Upper lobe of right lung (tissue), 1 donor: ENCODE measurements around the gene ABCG1. TPM values are rescaled to one million over a fixed set of nuclear protein-coding genes. Genes with fewer than 3 reads are reported as not detected.

ENCODE experiments used
- ATAC-seq: fragments of 200-7000 bp; cut with Tn5 transposase; one replicate; pipeline ENCODE4 v1.9.1; 2020; ENCODE audit warnings: mild to moderate bottlenecking, moderate library complexity
- DNase-seq: peaks from one replicate; pipeline ENCODE4 v3.0.0-alpha.2; 2020
- H3K27ac ChIP-seq: fragments of 200-600 bp; one replicate; pipeline ENCODE4 v1.8.0; 2022
- H3K27me3 ChIP-seq: fragments of 200-600 bp; one replicate; pipeline ENCODE4 v1.8.0; 2022; ENCODE audit warnings: mild to moderate bottlenecking
- H3K36me3 ChIP-seq: fragments of 200-600 bp; one replicate; pipeline ENCODE4 v1.8.0; 2022
- H3K4me1 ChIP-seq: fragments of 200-600 bp; one replicate; pipeline ENCODE4 v1.8.0; 2022
- H3K4me3 ChIP-seq: fragments of 200-600 bp; one replicate; pipeline ENCODE4 v1.8.0; 2022; ENCODE audit warnings: mild to moderate bottlenecking
- H3K9me3 ChIP-seq: fragments of 200-600 bp; one replicate; pipeline ENCODE4 v1.8.0; 2022
- intact Hi-C: fragments of 100-400 bp; cut with DNase I; formaldehyde crosslinking; loops from one replicate; pipeline ENCODE4 v1.11.0; 2022
- long read RNA-seq: library from polyadenylated mRNA; unstranded; transcript quantifications from one replicate; pipeline ENCODE4 v2.0.0, GENCODE V29; 2021
- total RNA-seq: library from RNA; stranded (reverse); fragmentation: NEBNext Ultra II Directional; extraction: Animal tissue kit (Norgen Biotek cat#: 25700); gene quantifications from one replicate; pipeline ENCODE4 v1.2.1, GENCODE V29; 2021
- TF ChIP-seq, protein P1 (sequence below): fragments of 200-600 bp; IDR thresholded peaks from one replicate; pipeline ENCODE4 v1.8.0; 2022; ENCODE audit warnings: antibody characterized with exemption
- donor health status: DM: no; HTN: yes; CAD: no; lungs with severe emphysema.

The ABCG1 gene
- total RNA-seq, result 62.6 TPM
- long read RNA-seq, transcript ABCG1-203 (15 exons, 3,034 nt), result minor isoform, 38 of 184 reads
- long read RNA-seq, transcript ABCG1-205 (15 exons, 2,998 nt), result major isoform, 106 of 184 reads
- long read RNA-seq, partial matches to known transcripts, result 14 of 184 reads
- long read RNA-seq, other reads (novel, unspliced or antisense), result 25 of 184 reads

DNA sequence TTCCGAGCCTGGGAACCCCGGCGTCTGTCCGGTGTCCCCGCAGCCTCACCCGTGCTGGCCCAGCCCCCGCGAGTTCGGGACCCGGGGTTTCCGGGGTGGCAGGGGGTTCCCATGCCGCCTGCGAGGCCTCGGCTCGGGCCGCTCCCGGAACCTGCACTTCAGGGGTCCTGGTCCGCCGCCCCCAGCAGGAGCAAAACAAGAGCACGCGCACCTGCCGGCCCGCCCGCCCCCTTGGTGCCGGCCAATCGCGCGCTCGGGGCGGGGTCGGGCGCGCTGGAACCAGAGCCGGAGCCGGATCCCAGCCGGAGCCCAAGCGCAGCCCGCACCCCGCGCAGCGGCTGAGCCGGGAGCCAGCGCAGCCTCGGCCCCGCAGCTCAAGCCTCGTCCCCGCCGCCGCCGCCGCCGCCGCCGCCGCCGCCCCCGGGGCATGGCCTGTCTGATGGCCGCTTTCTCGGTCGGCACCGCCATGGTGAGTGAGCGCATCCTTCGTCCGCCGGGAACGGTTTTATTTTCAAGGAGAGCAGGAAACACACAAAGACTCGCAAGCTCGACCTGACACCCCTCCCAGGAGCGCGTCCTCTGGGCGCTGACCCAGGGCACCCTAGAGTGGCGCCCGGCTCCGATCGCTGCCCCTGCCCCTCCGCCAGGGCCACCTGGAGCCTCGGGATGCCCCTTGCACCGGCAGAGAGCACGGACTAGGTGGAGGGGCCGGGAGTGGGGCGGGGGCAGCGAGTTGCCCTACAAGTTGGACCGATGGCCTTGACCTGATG lies at the start of gene ABCG1:
Gene ABCG1, plus strand, starts transcription at position 305 of the 770 bp plus-strand sequence. Its CDS starts 123 bp downstream, at position 428.
- peak within 1 kb of the TSS; percentile 82 for H3K27ac ChIP-seq
- H3K27me3 ChIP-seq, result no peaks in the 10 kb centered on the region
- peak; percentile 81 for ATAC-seq
- H3K9me3 ChIP-seq, result no peaks in the 10 kb centered on the region
- peak within 1 kb of the TSS; percentile 71 for H3K4me3 ChIP-seq
- intact Hi-C loops, result no loop called here
- peak; percentile 82 for DNase-seq
- no peaks in the 10 kb centered on the region for H3K36me3 ChIP-seq
- H3K4me1 ChIP-seq, result peaks cover 28% of the 10 kb centered on the region
- TF ChIP-seq, protein P1, sequence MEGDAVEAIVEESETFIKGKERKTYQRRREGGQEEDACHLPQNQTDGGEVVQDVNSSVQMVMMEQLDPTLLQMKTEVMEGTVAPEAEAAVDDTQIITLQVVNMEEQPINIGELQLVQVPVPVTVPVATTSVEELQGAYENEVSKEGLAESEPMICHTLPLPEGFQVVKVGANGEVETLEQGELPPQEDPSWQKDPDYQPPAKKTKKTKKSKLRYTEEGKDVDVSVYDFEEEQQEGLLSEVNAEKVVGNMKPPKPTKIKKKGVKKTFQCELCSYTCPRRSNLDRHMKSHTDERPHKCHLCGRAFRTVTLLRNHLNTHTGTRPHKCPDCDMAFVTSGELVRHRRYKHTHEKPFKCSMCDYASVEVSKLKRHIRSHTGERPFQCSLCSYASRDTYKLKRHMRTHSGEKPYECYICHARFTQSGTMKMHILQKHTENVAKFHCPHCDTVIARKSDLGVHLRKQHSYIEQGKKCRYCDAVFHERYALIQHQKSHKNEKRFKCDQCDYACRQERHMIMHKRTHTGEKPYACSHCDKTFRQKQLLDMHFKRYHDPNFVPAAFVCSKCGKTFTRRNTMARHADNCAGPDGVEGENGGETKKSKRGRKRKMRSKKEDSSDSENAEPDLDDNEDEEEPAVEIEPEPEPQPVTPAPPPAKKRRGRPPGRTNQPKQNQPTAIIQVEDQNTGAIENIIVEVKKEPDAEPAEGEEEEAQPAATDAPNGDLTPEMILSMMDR, result no peak

- DNase-seq (no peak), ATAC-seq (no peak)
- Histone ChIP-seq H3K36me3 (no peaks in the 10 kb centered on the region), H3K4me3 (no peak overlapping the region), H3K27ac (no peak overlapping the region), H3K4me1 (no peaks in the 10 kb centered on the region), H3K9me3 (no peaks in the 10 kb centered on the region), H3K27me3 (no peaks in the 10 kb centered on the region)
- TF ChIP-seq, protein P1, result no peak
- intact Hi-C loops, result loop anchor here (10.0 kb wide), 1 partner anchor 95 kb away; no protein-coding TSS in a partner anchor
Observed at GRCh38 chr21:42169758-42170157, 49.2 kb upstream of the ABCG1 start.

GRCh38 chr21:42171091-42172053 lies 47.6 kb upstream of the ABCG1 start:
- no peak overlapping the region for H3K4me3 ChIP-seq
- H3K27me3 ChIP-seq, result no peaks in the 10 kb centered on the region
- H3K4me1 ChIP-seq, result no peaks in the 10 kb centered on the region
- intact Hi-C loops, result no loop called here
- TF ChIP-seq, protein P1, result no peak
- no peak overlapping the region for H3K27ac ChIP-seq
- no peaks in the 10 kb centered on the region for H3K36me3 ChIP-seq
- peak; percentile 59 for DNase-seq
- peak; percentile 51 for ATAC-seq
- H3K9me3 ChIP-seq, result no peaks in the 10 kb centered on the region

- intact Hi-C loops, result no loop called here
- Histone ChIP-seq H3K4me3 (no peak overlapping the region), H3K36me3 (no peaks in the 10 kb centered on the region), H3K4me1 (no peaks in the 10 kb centered on the region), H3K27me3 (no peaks in the 10 kb centered on the region), H3K9me3 (no peaks in the 10 kb centered on the region), H3K27ac (no peak overlapping the region)
- DNase-seq (peak; percentile 58), ATAC-seq (peak; percentile 27)
- TF ChIP-seq, protein P1, result no peak
Observed at GRCh38 chr21:42172596-42173483, 46.1 kb upstream of the ABCG1 start.

DNA sequence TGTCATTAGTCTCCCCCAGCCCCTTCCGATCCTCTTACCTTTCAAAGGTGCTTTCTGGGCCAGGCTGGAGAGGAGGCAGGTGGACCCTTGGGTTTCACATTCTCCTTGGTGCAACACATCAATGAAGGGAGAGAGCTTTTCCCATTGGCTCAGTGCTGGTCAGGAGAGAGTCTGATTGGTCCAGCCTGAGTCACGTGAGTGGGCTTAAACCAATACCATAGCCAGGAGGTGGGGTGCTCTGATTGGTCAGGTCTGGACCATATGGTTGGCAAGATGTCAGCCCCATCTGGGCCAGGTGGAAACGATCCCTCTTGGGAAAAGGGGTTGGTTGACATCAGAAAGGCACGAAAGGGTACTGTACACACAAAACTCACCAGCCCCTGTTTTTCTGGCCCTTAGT lies 44.8 kb upstream of the ABCG1 start:
- Histone ChIP-seq H3K9me3 (no peaks in the 10 kb centered on the region), H3K27ac (no peak overlapping the region), H3K36me3 (no peaks in the 10 kb centered on the region), H3K4me3 (no peak overlapping the region), H3K27me3 (no peaks in the 10 kb centered on the region), H3K4me1 (no peaks in the 10 kb centered on the region)
- intact Hi-C loops, result no loop called here
- ATAC-seq (no peak), DNase-seq (peak; percentile 36)
- TF ChIP-seq, protein P1, result no peak
